PC-9 (cell line): ENCODE results near the gene PRKAG2.

Source experiments
- CTCF ChIP-seq: fragments of 200-600 bp; sonication (generic); conservative IDR thresholded peaks from 2 replicates; pipeline ENCODE4 v1.6.1; 2017; ENCODE audit warnings: mixed run types, antibody characterized with exemption, mild to moderate bottlenecking, moderate library complexity
- EZH2 ChIP-seq: fragments of 200-600 bp; sonication (generic); IDR thresholded peaks from 2 replicates; pipeline ENCODE4 v1.8.0; 2017; ENCODE audit warnings: antibody characterized with exemption, low read depth

DNA sequence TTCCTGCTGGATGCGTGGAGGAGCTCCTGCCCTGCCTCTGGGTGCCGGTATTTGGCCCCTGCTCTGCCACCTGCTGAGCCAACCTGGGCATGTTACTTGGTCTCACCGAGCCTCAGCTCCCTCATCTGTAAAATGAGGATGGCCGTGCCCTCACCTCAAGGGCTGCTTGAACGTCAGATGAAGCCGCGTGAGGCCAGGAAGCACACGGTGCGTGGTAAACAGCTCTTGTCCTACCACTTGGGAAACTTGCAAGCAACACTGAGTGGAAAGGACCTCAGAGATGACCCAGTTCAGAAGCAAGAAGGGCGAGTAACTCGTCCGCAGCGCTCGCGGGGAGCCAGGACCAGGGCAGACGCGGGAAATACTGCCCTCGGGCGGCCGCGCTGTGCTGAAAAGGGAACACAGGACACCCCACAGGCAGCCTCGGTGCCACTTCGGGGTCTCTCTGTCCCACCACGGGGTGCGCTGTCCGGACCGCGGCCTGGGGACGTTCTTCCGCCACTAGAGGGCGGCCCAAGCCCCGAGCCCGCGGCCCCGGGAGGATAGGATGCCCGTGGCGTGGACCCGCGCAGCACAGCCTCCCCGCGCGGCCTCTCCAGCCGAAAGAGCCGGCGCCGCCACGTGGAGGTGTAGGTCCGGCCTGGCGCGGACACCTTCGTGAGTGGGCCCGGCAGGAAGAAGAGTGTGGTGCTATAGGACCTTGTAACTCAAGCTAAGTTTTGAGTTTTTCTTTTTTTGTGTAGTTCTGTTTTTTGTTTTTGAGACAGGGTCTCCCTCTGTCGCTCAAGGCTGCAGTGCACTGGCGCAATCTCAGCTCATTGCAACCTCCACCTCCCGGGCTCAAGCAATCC is 94.1 kb downstream of the PRKAG2 start:
- TF ChIP-seq EZH2: no peak
- peak; percentile 95 for TF ChIP-seq CTCF
